Forelimb muscle (tissue), 1 donor: ENCODE measurements around the gene ZSWIM1. TPM values are rescaled to one million over a fixed set of nuclear protein-coding genes. Genes with fewer than 3 reads are reported as not detected.

Source experiments
- DNase-seq: peaks from one replicate; pipeline ENCODE4 v3.0.0-alpha.2; 2013; ENCODE audit warnings: low read depth
- polyA plus RNA-seq: library from polyadenylated mRNA; unstranded; fragments of 120-200 nt; gene quantifications from one replicate; pipeline ENCODE4 v1.2.1, GENCODE V29; 2013; ENCODE audit not compliant: insufficient read length

Gene ZSWIM1
- 11.5 TPM for polyA plus RNA-seq

GRCh38 chr20:45880988-45881788 lies at the start of gene ZSWIM1:
ZSWIM1 (plus strand) TSS chr20:45881227; CDS start chr20:45882593, 1,366 bp downstream.
- DNase-seq: peak; percentile 99

- DNase-seq: no peak
Measured at GRCh38 chr20:45832619-45833018, 48.4 kb upstream of the ZSWIM1 start.

- no peak for DNase-seq
Measured at GRCh38 chr20:45833030-45833882, 47.8 kb upstream of the ZSWIM1 start, which contains the start of gene SNX21. SNX21 (plus strand) TSS chr20:45833799; CDS start chr20:45833920, 121 bp downstream.

GRCh38 chr20:45833883-45834796 lies 46.9 kb upstream of the ZSWIM1 start:
- DNase-seq: no peak

- DNase-seq: no peak
Measured at GRCh38 chr20:45834797-45835161, 46.2 kb upstream of the ZSWIM1 start.

- no peak for DNase-seq
Measured at GRCh38 chr20:45835329-45835765, 45.7 kb upstream of the ZSWIM1 start.

GRCh38 chr20:45835825-45836224 lies 45.2 kb upstream of the ZSWIM1 start:
- no peak for DNase-seq

- no peak for DNase-seq
Measured at GRCh38 chr20:45836841-45837240, 44.2 kb upstream of the ZSWIM1 start.

- DNase-seq: no peak
Measured at GRCh38 chr20:45840700-45841198, 40.3 kb upstream of the ZSWIM1 start.

- no peak for DNase-seq
Measured at GRCh38 chr20:45841407-45842129, 39.5 kb upstream of the ZSWIM1 start.

GRCh38 chr20:45842169-45842812 lies 38.7 kb upstream of the ZSWIM1 start:
- DNase-seq: no peak

GRCh38 chr20:45843506-45843905 lies 37.5 kb upstream of the ZSWIM1 start:
- DNase-seq: no peak

- no peak for DNase-seq
Measured at GRCh38 chr20:45845452-45845851, 35.6 kb upstream of the ZSWIM1 start.

- DNase-seq: no peak
Measured at GRCh38 chr20:45848421-45848820, 32.6 kb upstream of the ZSWIM1 start.

GRCh38 chr20:45848969-45849582 lies 32.0 kb upstream of the ZSWIM1 start:
- DNase-seq: no peak

- no peak for DNase-seq
Measured at GRCh38 chr20:45850238-45850637, 30.8 kb upstream of the ZSWIM1 start.

GRCh38 chr20:45850926-45851325 lies 30.1 kb upstream of the ZSWIM1 start:
- DNase-seq: no peak

- DNase-seq: no peak
Measured at GRCh38 chr20:45851501-45851900, 29.5 kb upstream of the ZSWIM1 start.

- DNase-seq: no peak
Measured at GRCh38 chr20:45852326-45852725, 28.7 kb upstream of the ZSWIM1 start.

- no peak for DNase-seq
Measured at GRCh38 chr20:45853484-45853883, 27.5 kb upstream of the ZSWIM1 start.
